ENCODE results near the gene CCL7.
"Not testable (repeated sequence)": the region's sequence is repeated elsewhere in the genome, so short reads cannot be mapped to it uniquely, and the experiment has no call there.

CCL7 gene

DNA sequence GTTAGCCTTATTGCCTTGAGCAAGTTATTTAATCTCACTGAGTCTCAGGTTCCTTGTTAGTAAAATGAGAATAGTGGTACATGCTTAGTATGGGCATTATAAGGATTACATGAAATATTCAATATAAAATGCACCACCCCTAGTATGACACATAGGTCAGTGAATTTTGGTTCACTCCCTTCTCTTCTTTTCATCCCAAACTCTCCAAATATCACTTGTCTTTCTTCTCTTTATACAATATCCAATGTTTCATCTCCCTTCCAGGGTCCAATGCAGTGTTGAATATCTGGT, 43.3 kb upstream of the CCL7 start:
- no peaks in the 10 kb centered on the region for H3K79me2 ChIP-seq (ENCODE audit: control insufficient read depth, low read length)
- TF ChIP-seq EZH2phosphoT487 (IDR thresholded peaks at IDR 0.05; ENCODE audit: borderline replicate concordance, low read length), result no peak
- no peak for TF ChIP-seq CTCF (IDR thresholded peaks at IDR 0.05; ENCODE audit: low read depth, low read length, poor library complexity, severe bottlenecking)
- H3K27ac ChIP-seq (ENCODE audit: low read depth, low read length), result no peak overlapping the region
- H3K27me3 ChIP-seq (ENCODE audit: control insufficient read depth, low read length), result no peaks in the 10 kb centered on the region
- no peaks in the 10 kb centered on the region for H3K4me1 ChIP-seq (ENCODE audit: control insufficient read depth, low read length)
- H3K9me3 ChIP-seq (ENCODE audit: control insufficient read depth, insufficient read depth, low read length), result peaks cover 4% of the 10 kb centered on the region; the same call in 1 of the 2 replicates
- H3K36me3 ChIP-seq (ENCODE audit: control insufficient read depth, low read length), result no peaks in the 10 kb centered on the region
- H3K9me2 ChIP-seq (replicated peaks; ENCODE audit: control insufficient read depth, low read length), result no peaks in the 10 kb centered on the region
- H3F3A ChIP-seq (ENCODE audit: control insufficient read depth, insufficient read depth), result no peaks in the 10 kb centered on the region
- no peak overlapping the region for H3K4me2 ChIP-seq (ENCODE audit: low read length)
- H3K4me3 ChIP-seq (ENCODE audit: low read length), result no peak overlapping the region
- no peaks in the 10 kb centered on the region for H4K20me1 ChIP-seq (ENCODE audit: control insufficient read depth, insufficient read depth, low read depth, low read length)

GRCh38 chr17:34227293-34227692, 42.7 kb upstream of the CCL7 start:
- not testable (repeated sequence) for H3K27me3 ChIP-seq (ENCODE audit: control insufficient read depth, low read length); H3K4me3 ChIP-seq (ENCODE audit: low read length); H3K27ac ChIP-seq (ENCODE audit: low read depth, low read length); H3K79me2 ChIP-seq (ENCODE audit: control insufficient read depth, low read length); H3K9me3 ChIP-seq (ENCODE audit: control insufficient read depth, insufficient read depth, low read length); H3K4me2 ChIP-seq (ENCODE audit: low read length); H4K20me1 ChIP-seq (ENCODE audit: control insufficient read depth, insufficient read depth, low read depth, low read length); H3K36me3 ChIP-seq (ENCODE audit: control insufficient read depth, low read length); H3K9me2 ChIP-seq (replicated peaks; ENCODE audit: control insufficient read depth, low read length); H3F3A ChIP-seq (ENCODE audit: control insufficient read depth, insufficient read depth); H3K4me1 ChIP-seq (ENCODE audit: control insufficient read depth, low read length)

- no peaks in the 10 kb centered on the region for H3K79me2 ChIP-seq (ENCODE audit: control insufficient read depth, low read length)
- no peak overlapping the region for H3K4me3 ChIP-seq (ENCODE audit: low read length)
- H3K4me2 ChIP-seq (ENCODE audit: low read length), result no peak overlapping the region
- H3K27me3 ChIP-seq (ENCODE audit: control insufficient read depth, low read length), result no peaks in the 10 kb centered on the region
- TF ChIP-seq CTCF (IDR thresholded peaks at IDR 0.05; ENCODE audit: low read depth, low read length, poor library complexity, severe bottlenecking), result no peak
- no peak for TF ChIP-seq EZH2phosphoT487 (IDR thresholded peaks at IDR 0.05; ENCODE audit: borderline replicate concordance, low read length)
- no peak overlapping the region for H3K27ac ChIP-seq (ENCODE audit: low read depth, low read length)
- H3K9me2 ChIP-seq (replicated peaks; ENCODE audit: control insufficient read depth, low read length), result no peaks in the 10 kb centered on the region
- no peaks in the 10 kb centered on the region for H3K36me3 ChIP-seq (ENCODE audit: control insufficient read depth, low read length)
- H4K20me1 ChIP-seq (ENCODE audit: control insufficient read depth, insufficient read depth, low read depth, low read length), result no peaks in the 10 kb centered on the region
- no peaks in the 10 kb centered on the region for H3K4me1 ChIP-seq (ENCODE audit: control insufficient read depth, low read length)
- H3F3A ChIP-seq (ENCODE audit: control insufficient read depth, insufficient read depth), result no peaks in the 10 kb centered on the region
- peaks cover 4% of the 10 kb centered on the region; the same call in 1 of the 2 replicates for H3K9me3 ChIP-seq (ENCODE audit: control insufficient read depth, insufficient read depth, low read length)
These were observed 42.3 kb upstream of the CCL7 start for GRCh38 chr17:34227707-34228106.

GRCh38 chr17:34228781-34229180, 41.2 kb upstream of the CCL7 start:
- H3K4me2 ChIP-seq (ENCODE audit: low read length), result no peak overlapping the region
- H3K27me3 ChIP-seq (ENCODE audit: control insufficient read depth, low read length), result no peaks in the 10 kb centered on the region
- no peaks in the 10 kb centered on the region for H4K20me1 ChIP-seq (ENCODE audit: control insufficient read depth, insufficient read depth, low read depth, low read length)
- H3K27ac ChIP-seq (ENCODE audit: low read depth, low read length), result no peak overlapping the region
- H3K9me2 ChIP-seq (replicated peaks; ENCODE audit: control insufficient read depth, low read length), result no peaks in the 10 kb centered on the region
- H3K4me3 ChIP-seq (ENCODE audit: low read length), result no peak overlapping the region
- no peaks in the 10 kb centered on the region for H3F3A ChIP-seq (ENCODE audit: control insufficient read depth, insufficient read depth)
- TF ChIP-seq EZH2phosphoT487 (IDR thresholded peaks at IDR 0.05; ENCODE audit: borderline replicate concordance, low read length) (no peak), CTCF (IDR thresholded peaks at IDR 0.05; ENCODE audit: low read depth, low read length, poor library complexity, severe bottlenecking) (no peak)
- no peaks in the 10 kb centered on the region for H3K4me1 ChIP-seq (ENCODE audit: control insufficient read depth, low read length)
- no peaks in the 10 kb centered on the region for H3K79me2 ChIP-seq (ENCODE audit: control insufficient read depth, low read length)
- peaks cover 4% of the 10 kb centered on the region; the same call in 1 of the 2 replicates for H3K9me3 ChIP-seq (ENCODE audit: control insufficient read depth, insufficient read depth, low read length)
- H3K36me3 ChIP-seq (ENCODE audit: control insufficient read depth, low read length), result no peaks in the 10 kb centered on the region
